Parathyroid adenoma (tissue), 2 donors: ENCODE data around the gene GPR34.

Source experiments
- H2AFZ ChIP-seq: fragments of 300-600 bp; sonication (generic); one replicate; pipeline ENCODE4 v1.7.0; 2017; ENCODE audit warnings: antibody characterized with exemption, mild to moderate bottlenecking
- H3K27ac ChIP-seq: fragments of 300-600 bp; sonication (generic); one replicate; pipeline ENCODE4 v1.7.0; 2017
- H3K27me3 ChIP-seq: fragments of 300-600 bp; sonication (generic); one replicate; pipeline ENCODE4 v1.7.0; 2017; ENCODE audit warnings: low read length; ENCODE audit not compliant: control insufficient read depth, insufficient read depth
- H3K36me3 ChIP-seq: fragments of 300-600 bp; sonication (generic); one replicate; pipeline ENCODE4 v1.7.0; 2017; ENCODE audit warnings: low read length; ENCODE audit not compliant: control insufficient read depth, insufficient read depth
- H3K4me1 ChIP-seq: fragments of 300-600 bp; sonication (generic); one replicate; pipeline ENCODE4 v1.7.0; 2017; ENCODE audit warnings: control low read depth
- H3K4me2 ChIP-seq: fragments of 300-600 bp; sonication (generic); one replicate; pipeline ENCODE4 v1.7.0; 2017; ENCODE audit warnings: low read length
- H3K4me3 ChIP-seq: fragments of 300-600 bp; sonication (generic); one replicate; pipeline ENCODE4 v1.7.0; 2017; ENCODE audit warnings: low read depth, low read length
- H3K79me2 ChIP-seq: fragments of 300-600 bp; sonication (generic); one replicate; pipeline ENCODE4 v1.7.0; 2017; ENCODE audit warnings: control low read depth
- H3K9ac ChIP-seq: fragments of 300-600 bp; sonication (generic); one replicate; pipeline ENCODE4 v1.7.0; 2017; ENCODE audit warnings: mild to moderate bottlenecking
- H3K9me3 ChIP-seq: fragments of 300-600 bp; sonication (generic); one replicate; pipeline ENCODE4 v1.7.0; 2017; ENCODE audit warnings: low read length; ENCODE audit not compliant: control insufficient read depth
- TF ChIP-seq, protein P1 (sequence below): fragments of 300-600 bp; sonication (generic); IDR thresholded peaks from one replicate; pipeline ENCODE4 v1.7.0; 2017; ENCODE audit warnings: antibody characterized with exemption, mild to moderate bottlenecking
- donor health status: primary hyperparathyroidism.

The GPR34 gene

DNA sequence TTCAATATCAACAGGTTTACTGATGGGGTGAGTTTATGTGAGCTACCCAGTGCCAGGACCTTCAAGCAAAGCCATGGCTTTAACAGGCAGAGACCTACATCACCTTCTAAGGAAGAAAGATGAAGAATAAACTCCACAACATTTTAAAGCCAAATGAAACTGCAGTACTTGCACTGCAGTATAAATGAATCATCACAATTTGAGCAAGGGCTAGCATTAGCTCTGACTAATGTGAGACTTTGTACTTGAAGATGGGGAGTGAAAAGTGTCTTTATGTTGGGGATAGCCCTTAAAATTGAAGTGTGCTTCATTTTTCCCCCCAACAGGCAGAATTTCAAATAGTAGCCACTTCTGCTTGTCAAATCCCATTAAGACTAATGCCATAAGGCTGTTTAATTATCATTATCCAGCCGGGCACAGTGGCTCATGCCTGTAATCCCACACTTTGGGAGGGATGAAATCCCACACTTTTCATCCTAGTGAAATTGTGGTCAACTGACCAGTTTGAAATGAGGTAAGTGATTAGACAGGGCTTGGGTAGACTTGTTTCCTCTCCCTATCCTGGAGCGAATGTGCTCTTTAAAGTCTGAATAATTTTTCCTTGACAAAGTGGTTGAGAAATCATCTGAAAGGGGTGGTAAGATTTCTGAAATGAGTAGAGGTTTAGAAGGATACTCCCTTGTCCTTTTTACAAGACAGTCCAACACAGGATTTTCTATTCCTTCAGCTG, 27.2 kb upstream of the GPR34 start:
- Histone ChIP-seq H3K4me1 (no peaks in the 10 kb centered on the region), H2AFZ (no peak overlapping the region), H3K27ac (no peak overlapping the region), H3K9me3 (no peaks in the 10 kb centered on the region), H3K4me3 (no peak overlapping the region), H3K27me3 (no peaks in the 10 kb centered on the region), H3K4me2 (no peak overlapping the region), H3K79me2 (no peaks in the 10 kb centered on the region), H3K9ac (no peak overlapping the region), H3K36me3 (no peaks in the 10 kb centered on the region)
- TF ChIP-seq, protein P1, sequence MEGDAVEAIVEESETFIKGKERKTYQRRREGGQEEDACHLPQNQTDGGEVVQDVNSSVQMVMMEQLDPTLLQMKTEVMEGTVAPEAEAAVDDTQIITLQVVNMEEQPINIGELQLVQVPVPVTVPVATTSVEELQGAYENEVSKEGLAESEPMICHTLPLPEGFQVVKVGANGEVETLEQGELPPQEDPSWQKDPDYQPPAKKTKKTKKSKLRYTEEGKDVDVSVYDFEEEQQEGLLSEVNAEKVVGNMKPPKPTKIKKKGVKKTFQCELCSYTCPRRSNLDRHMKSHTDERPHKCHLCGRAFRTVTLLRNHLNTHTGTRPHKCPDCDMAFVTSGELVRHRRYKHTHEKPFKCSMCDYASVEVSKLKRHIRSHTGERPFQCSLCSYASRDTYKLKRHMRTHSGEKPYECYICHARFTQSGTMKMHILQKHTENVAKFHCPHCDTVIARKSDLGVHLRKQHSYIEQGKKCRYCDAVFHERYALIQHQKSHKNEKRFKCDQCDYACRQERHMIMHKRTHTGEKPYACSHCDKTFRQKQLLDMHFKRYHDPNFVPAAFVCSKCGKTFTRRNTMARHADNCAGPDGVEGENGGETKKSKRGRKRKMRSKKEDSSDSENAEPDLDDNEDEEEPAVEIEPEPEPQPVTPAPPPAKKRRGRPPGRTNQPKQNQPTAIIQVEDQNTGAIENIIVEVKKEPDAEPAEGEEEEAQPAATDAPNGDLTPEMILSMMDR, result no peak

DNA sequence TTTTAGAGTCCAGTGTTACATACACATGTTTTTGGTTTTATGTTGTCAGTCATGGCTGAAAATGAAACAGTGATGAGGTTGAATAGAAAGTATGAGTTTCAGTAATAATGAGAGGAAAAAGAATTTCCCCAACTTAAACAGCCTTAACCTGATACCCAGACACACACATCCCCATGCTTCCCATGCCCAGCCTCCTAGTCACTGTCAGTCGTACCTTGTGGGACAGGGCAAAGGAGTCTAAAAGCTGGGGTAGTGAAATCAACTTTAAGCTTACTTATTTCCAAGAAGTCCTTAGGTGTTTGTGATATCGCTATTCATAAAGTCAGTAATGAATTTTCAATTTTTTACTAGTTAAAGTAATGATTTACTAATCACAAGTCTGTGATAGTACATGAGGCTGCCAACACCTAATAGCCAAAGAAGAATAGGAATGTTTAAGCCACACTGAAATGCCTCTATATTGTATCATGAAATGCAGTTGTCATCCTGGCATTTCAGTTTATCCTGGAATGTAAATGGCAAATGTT, 24.3 kb upstream of the GPR34 start:
- Histone ChIP-seq H3K4me1 (no peaks in the 10 kb centered on the region), H3K79me2 (no peaks in the 10 kb centered on the region), H3K27me3 (no peaks in the 10 kb centered on the region), H3K27ac (no peak overlapping the region), H3K36me3 (no peaks in the 10 kb centered on the region), H2AFZ (no peak overlapping the region), H3K9me3 (no peaks in the 10 kb centered on the region), H3K4me2 (no peak overlapping the region), H3K4me3 (no peak overlapping the region), H3K9ac (no peak overlapping the region)
- TF ChIP-seq, protein P1, result no peak

DNA sequence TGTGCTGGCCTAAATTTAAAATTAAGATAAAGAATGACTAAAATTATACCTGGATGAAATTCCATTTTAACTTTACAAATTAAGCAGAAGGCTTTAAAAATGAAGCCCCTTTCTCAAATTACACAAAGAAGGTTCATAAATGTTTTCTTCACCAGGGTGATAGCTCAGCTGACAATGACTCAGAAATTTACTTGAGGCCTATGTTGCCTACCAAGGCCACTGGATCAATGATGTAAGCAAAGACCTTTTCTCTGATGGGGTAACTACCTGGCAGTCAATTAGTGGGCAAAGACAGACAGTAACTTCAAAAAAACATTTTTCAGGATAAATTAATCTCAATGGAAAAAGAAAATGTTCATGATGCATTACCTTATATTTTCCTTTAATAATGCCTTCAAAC, 23.9 kb upstream of the GPR34 start:
- Histone ChIP-seq H3K4me2 (no peak overlapping the region), H2AFZ (no peak overlapping the region), H3K9ac (no peak overlapping the region), H3K27me3 (no peaks in the 10 kb centered on the region), H3K4me3 (no peak overlapping the region), H3K4me1 (no peaks in the 10 kb centered on the region), H3K79me2 (no peaks in the 10 kb centered on the region), H3K36me3 (no peaks in the 10 kb centered on the region), H3K27ac (no peak overlapping the region), H3K9me3 (no peaks in the 10 kb centered on the region)
- TF ChIP-seq, protein P1, result no peak

DNA sequence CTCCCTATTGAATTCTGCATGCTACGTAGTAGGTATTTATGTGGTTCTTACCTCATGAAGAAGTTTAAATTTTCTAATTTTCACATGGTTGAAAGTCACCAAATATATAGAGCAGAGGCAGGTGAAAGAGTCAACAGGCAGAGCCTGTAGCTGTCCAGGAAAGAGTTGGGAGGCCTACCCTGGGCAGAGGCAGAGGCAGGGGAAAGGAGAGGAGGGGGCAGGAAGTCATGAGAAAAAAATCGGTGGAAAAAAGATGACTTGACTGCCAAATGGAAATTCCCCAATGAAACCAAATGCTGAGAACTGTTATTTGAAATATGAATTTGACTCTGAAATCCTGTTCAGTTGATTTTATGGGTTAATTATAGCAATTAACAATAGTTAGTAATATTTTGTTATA, 23.1 kb upstream of the GPR34 start:
- no peak overlapping the region for H3K27ac ChIP-seq
- H3K79me2 ChIP-seq, result no peaks in the 10 kb centered on the region
- TF ChIP-seq, protein P1, result no peak

DNA sequence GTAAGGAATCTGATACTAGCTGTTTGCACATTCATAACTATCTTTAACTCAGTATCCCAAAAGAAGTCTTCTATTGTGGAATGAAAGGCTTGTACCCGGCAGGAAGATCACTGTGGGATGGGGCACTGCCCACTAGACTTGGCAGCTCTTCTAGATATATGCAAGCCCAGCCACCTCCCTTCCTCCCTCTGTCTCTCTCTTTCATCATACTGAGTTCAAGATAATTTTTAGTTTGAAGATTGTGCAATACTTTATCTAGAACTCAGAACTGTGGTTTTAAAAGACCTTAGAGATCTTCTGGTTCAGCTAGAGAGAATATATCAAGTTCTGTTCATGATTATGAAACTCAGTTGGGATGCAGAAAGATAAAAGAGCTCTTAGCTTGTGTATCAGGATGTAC, 22.5 kb upstream of the GPR34 start:
- TF ChIP-seq, protein P1, result no peak
- H3K9ac ChIP-seq, result no peak overlapping the region
- H3K4me2 ChIP-seq, result no peak overlapping the region
- H2AFZ ChIP-seq, result no peak overlapping the region
- H3K27me3 ChIP-seq, result no peaks in the 10 kb centered on the region
- H3K4me3 ChIP-seq, result no peak overlapping the region
- no peaks in the 10 kb centered on the region for H3K9me3 ChIP-seq
- no peaks in the 10 kb centered on the region for H3K79me2 ChIP-seq
- no peak overlapping the region for H3K27ac ChIP-seq
- no peaks in the 10 kb centered on the region for H3K36me3 ChIP-seq
- H3K4me1 ChIP-seq, result no peaks in the 10 kb centered on the region

More for the DNA sequence above, 23.1 kb upstream of the GPR34 start:
- no peak overlapping the region for H3K9ac ChIP-seq
- H3K9me3 ChIP-seq, result no peaks in the 10 kb centered on the region
- H3K36me3 ChIP-seq, result no peaks in the 10 kb centered on the region
- H3K4me1 ChIP-seq, result no peaks in the 10 kb centered on the region
- no peaks in the 10 kb centered on the region for H3K27me3 ChIP-seq
- no peak overlapping the region for H3K4me3 ChIP-seq
- no peak overlapping the region for H3K4me2 ChIP-seq
- no peak overlapping the region for H2AFZ ChIP-seq
